Sciatic nerve (tissue), 2 donors: ENCODE data around the gene UNK. TPM values are rescaled to one million over a fixed set of nuclear protein-coding genes. Genes with fewer than 3 reads are reported as not detected.
A peak's percentile ranks its signal among the peaks of the same experiment; 100 is the strongest.
"Not testable (repeated sequence)": the region's sequence is repeated elsewhere in the genome, so short reads cannot be mapped to it uniquely, and the experiment has no call there.

Experiments
- ATAC-seq: fragments of 200-7000 bp; cut with Tn5 transposase; one replicate; pipeline ENCODE4 v1.9.1; 2020; ENCODE audit warnings: mild to moderate bottlenecking, moderate library complexity
- DNase-seq: peaks from one replicate; pipeline ENCODE4 v3.0.0-alpha.2; 2020; ENCODE audit warnings: low spot score
- intact Hi-C: fragments of 100-400 bp; cut with DNase I; formaldehyde crosslinking; loops from one replicate; pipeline ENCODE4 v1.14.2; 2022
- total RNA-seq: library from RNA; stranded (reverse); fragmentation: NEBNext Ultra II Directional; extraction: Animal tissue kit (Norgen Biotek cat#: 25700); gene quantifications from one replicate; pipeline ENCODE4 v1.2.1, GENCODE V29; 2021
- donor health status: DM: no; HTN: no; CAD: no.
- donor health status: DM: no; HTN: no; CAD: no.

The UNK gene
- total RNA-seq, 1 donor from 2014 or later = 41.4 TPM

DNA sequence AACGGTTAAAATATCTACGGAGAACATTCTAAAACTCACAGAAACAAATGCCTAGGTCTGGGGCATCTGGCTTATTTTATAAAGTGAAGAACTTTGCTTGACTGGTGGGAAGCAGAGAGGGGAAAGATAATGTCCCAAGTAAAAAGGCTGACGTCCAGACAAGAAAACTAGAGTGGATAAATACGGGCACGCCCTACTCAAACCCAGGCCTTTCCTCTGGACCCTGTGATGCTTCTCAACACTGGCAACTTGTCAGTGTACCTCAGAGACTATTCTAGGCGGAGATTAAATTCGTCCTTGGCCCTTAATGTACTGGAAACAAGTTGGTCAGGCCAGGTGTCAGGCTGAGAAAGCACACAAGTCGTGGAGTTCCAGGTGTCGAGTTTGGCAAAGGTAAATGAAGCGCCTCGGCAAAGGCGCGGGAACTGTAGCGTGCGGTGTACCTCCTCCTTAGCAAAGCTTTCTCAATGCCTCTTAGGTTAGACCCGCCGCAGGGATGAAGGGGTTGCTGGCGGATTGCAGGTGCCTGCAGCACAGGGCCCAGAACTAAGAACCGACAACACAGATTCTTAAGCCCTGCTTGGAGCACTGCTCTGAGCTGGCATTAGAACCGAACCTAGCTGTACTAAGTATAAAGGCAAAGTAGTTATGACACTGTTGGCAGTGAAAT is 668 bp upstream of the UNK start:
- DNase-seq (peak; percentile 76), ATAC-seq (no peak)

DNA sequence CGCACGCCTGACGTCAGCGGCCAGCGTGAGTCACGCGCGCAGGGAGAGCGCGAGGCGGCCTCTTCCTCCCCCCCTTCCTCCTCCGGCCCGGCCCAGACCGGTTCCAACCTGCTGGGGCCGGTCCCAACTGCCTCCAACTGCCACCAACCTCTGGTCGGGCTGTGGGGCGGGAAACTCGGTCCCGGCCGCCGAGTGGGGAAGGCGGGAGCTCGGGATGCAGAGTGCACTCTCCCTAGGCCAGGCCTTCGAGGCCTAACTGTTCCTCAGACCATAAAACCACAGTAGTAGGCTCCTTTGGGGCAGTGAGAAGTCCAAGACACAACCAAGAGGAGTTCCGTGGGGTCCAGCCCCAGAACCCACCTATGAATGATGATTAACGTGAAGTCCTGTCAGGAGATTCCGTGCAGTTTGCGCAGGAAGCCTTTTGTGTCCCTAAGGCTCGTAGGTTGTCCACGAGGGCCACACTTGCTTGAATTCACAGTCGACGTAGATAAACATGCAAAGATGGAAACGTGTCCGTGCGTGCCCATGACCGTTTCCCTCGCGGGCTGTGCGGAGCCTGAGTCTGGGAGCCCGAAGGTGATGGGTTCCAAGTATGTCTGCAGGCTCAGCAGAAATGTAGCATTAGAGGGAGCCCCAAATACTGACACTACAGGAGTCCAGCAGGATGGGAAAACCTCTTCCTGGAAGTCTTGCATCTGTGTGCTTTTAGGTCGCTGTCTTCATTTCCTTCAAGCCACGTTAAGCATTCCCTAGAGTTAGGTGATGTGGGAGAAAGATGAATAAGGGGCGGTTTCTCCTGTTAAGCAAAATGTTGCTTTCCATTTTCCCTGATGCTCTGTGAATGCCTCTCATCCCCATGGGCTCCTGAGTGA is 647 bp downstream of the UNK start:
- DNase-seq (peak; percentile 95), ATAC-seq (peak; percentile 94)
- intact Hi-C loops = no loop called here

More for the DNA sequence above, 668 bp upstream of the UNK start:
- intact Hi-C loops = no loop called here

DNA sequence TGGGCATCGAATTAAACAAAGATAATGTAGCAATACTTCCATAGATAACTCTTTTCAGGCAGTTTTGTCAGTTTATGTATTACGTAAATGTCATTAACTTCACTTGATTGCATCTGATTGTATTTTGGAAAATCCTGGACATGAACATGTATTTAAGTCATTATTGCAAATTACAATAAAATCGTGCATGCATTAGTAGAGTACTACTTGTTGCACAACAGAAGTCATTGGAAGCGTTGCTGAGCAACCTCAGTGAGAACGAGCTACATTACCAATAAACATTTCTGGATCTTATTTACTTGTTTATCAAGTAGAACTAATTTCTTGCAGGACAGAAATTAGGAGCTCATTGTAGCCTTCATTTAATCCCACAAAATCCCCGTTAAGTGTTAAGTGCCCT is 6.6 kb downstream of the UNK start:
- DNase-seq (no peak), ATAC-seq (no peak)
- intact Hi-C loops = loop anchor here (2.0 kb wide), 1 partner anchor 60 kb away; no protein-coding TSS in a partner anchor

- no peak for DNase-seq
- ATAC-seq = no peak
- intact Hi-C loops = no loop called here
These were observed 8.9 kb downstream of the UNK start for GRCh38 chr17:75793460-75793859.

GRCh38 chr17:75795820-75796607 is 11.4 kb downstream of the UNK start:
- intact Hi-C loops = no loop called here
- DNase-seq (peak; percentile 31), ATAC-seq (no peak)

- peak; percentile 10 for DNase-seq
- intact Hi-C loops = no loop called here
- ATAC-seq = no peak
These were observed 14.8 kb downstream of the UNK start for GRCh38 chr17:75799402-75799801.

DNA sequence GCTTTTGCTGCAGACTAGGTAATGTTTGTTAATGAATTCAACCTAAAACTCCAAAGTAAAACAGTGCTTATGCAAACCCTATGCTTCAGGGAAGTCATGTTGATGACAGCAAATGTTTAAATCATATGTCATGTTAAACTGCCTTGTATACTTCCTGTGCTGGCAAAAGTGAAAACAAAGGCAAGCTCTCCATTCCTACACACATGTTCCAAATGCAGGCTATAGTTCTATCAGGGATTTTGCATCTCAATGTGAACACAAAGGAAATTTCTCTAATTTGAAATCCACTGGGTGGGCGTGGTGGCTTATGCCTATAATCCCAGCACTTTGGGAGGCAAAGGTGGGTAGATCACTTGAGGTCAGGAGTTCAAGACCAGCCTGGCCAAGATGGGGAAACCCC is 19.3 kb downstream of the UNK start:
- DNase-seq (no peak), ATAC-seq (no peak)
- intact Hi-C loops = no loop called here

GRCh38 chr17:75806822-75807500 is 22.4 kb downstream of the UNK start:
- DNase-seq = peak; percentile 28
- intact Hi-C loops = no loop called here
- no peak for ATAC-seq

- ATAC-seq (no peak), DNase-seq (peak; percentile 52)
- intact Hi-C loops = no loop called here
These were observed 23.3 kb downstream of the UNK start for GRCh38 chr17:75807861-75808260.

GRCh38 chr17:75808549-75808904 is 23.9 kb downstream of the UNK start:
- ATAC-seq (peak; percentile 23), DNase-seq (no peak)
- intact Hi-C loops = no loop called here

- intact Hi-C loops = no loop called here
- ATAC-seq = peak; percentile 86
- DNase-seq = peak; percentile 74
These were observed 24.5 kb downstream of the UNK start for GRCh38 chr17:75808905-75809621.

GRCh38 chr17:75809631-75810111 is 25.1 kb downstream of the UNK start:
- DNase-seq = no peak
- intact Hi-C loops = no loop called here

GRCh38 chr17:75810216-75810615 is 25.6 kb downstream of the UNK start:
- intact Hi-C loops = no loop called here
- no peak for DNase-seq
- ATAC-seq = no peak

More at GRCh38 chr17:75809631-75810111, 25.1 kb downstream of the UNK start:
- ATAC-seq = no peak

DNA sequence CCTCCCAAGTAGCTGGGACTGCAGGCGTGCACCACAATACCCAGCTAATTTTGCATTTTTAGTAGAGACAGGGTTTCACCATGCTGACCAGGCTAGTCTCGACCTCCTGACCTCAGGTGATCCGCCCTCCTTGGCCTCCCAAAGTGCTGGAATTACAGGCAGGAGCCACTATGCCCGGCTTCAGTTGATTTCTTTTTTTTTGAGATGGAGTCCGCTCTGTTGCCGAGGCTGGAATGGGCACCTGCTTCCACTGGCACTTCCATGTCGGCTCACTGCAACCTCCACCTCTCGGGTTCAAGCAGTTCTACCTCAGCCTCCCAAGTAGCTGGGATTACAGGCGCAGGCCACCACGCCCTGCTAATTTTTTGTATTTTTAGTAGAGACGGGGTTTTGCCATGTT is 26.1 kb downstream of the UNK start:
- ATAC-seq, DNase-seq, intact Hi-C loops: not testable (repeated sequence)

GRCh38 chr17:75811174-75811573 is 26.6 kb downstream of the UNK start:
- ATAC-seq (no peak), DNase-seq (no peak)
- intact Hi-C loops = no loop called here

DNA sequence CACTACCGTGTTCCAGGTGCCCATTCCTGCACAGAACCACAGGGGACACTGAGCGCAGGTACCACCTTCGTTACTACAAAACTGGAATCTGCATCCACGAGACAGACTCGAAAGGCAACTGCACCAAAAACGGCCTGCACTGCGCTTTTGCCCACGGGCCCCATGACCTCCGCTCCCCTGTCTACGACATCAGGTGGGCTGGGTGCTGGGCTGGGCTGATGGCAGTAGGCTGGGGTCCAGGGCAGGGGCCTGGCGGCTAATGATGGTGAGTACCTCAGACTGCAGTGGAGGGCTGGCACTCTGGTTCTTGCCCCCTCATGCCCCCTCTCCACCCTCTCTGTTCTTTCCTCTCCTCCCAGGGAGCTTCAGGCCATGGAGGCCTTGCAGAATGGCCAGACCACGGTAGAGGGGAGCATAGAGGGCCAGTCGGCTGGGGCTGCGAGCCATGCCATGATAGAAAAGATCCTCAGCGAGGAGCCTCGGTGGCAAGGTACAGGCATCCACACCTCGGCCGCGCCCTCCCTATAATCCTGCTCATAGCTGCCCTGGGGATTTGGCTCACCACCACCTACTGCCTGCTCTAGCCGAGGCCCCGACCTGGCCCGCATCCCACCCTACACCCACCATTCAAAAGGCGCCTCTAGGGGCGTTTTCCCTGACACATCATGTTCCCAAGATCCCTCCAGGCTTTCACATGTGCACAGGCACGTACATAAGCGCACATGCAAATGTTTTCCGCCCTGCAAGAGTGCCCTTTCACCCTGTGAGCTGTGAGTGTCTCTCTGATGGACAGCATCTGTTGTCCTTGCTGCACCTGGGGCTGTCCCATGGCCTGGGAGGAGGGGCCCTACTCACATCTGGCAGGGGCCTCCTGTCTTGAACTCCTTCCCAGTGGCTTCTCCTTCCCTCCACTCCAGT is 27.7 kb downstream of the UNK start:
- no peak for ATAC-seq
- intact Hi-C loops = no loop called here
- no peak for DNase-seq
